GM18870 (cell line): ENCODE data around the gene GZF1.

Experiments
- ATAC-seq: cut with Tn5 transposase; IDR thresholded peaks from one replicate; pipeline ENCODE4 v1.9.1; 2021; ENCODE audit warnings: moderate library complexity; ENCODE audit not compliant: unreplicated experiment

The GZF1 gene

GRCh38 chr20:23404196-23404595 lies 42.2 kb downstream of the GZF1 start:
- ATAC-seq, result no peak

DNA sequence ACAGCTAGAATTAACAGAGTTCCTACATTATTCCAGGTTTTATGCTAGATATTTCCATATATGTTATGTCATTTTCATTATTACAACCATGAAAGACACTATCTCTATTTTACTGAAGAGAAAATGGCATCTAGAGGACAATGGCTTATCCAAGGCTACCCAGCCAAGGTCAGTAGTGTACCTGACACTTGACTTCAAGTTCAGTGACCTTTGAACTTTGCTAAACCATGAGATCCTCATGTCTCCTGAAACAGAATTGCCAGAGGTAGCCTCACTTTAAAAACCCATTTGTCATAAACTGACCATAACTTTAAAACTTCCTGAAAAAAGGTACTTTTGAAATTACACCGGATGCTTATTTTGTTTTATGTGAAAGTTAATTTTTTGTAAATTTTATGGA lies 44.9 kb downstream of the GZF1 start:
- ATAC-seq, result no peak

DNA sequence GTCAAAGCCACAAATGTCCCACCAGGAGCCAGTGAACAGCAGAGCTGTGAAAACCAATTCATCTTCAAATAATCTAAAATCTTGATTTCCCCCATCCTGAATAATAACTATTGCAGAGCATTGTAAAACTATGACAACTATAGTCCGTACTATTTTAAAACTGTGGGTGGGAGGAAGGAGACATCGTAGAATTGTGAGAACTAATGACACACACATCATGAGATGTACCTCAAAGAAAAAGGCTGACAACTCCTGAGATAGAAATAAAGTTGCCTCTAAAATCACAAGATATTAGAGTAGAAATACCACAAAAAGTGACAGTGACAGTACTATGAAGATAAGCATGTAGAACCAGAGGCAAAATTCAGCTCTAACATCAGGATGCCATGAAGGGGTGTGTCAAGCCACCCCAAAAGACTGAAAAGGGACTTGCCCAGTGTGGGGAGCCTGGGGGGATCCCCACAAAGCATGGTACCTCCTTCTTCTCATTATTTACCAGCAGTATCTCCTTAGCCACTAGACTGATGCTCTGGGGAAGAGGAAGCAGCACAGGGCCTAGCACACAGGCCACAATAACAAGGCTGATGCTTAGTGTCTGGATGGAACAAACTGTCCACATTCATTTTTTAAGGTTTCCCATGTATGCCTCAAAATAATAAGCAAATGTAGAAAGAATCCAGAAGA lies 45.9 kb downstream of the GZF1 start:
- ATAC-seq, result peak; percentile 87

- no peak for ATAC-seq
These were observed 47.0 kb downstream of the GZF1 start for GRCh38 chr20:23408957-23409356.

DNA sequence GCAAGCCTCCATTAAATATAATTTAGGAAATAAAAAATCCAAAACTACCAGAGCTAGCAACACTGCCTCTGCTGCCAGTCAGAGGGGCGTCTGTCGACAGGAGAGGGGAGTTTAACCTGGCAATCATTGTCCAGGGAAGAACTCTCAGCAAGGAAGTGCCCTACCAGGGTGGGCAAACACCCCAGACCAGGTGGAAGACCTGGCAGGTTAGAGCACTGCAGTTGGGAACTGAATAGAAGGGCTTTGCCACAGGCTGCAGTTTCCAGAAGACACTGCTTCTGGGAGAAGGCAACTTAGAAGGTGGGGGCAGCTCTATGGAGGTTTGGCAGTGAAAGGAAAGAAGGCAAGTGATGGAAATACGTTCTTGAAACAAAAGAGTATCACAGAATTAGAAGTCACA lies 47.8 kb downstream of the GZF1 start:
- no peak for ATAC-seq

DNA sequence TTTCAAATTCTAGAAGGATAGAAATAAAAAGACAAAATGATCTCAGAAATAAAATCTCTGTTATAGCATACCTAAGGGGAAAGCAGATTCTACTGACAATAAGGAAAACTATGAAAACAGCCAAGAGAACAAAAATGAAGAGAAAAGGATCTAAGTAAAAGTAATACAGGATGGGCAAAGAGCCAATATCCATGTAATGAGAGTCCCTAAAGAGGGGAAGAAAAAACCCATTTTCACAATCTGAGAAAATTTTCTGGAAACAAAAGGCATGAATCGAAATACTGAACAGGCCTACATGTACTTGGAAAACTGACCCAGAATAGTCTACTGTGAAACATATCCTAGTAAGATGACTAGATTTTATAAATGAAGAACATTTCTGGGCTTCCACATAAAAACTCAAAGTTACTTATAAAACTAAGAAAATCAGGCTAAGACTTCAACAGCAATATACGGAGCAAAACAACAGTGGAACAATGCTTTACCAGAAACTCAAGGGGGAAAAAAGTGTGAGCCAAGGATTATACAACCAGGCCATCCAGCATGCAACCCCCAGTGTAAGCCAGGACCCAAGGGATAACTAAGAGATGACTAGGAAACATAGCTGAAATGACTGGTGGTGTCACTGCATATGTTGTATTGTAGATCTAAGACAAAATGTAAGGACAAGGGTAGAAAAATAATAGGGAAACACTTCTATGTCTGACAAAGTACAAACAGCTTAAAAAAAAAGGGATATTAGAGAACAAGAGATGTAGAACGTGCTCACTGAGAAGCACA lies 49.1 kb downstream of the GZF1 start:
- ATAC-seq, result no peak

GRCh38 chr20:23412026-23412425 lies 50.0 kb downstream of the GZF1 start:
- no peak for ATAC-seq

DNA sequence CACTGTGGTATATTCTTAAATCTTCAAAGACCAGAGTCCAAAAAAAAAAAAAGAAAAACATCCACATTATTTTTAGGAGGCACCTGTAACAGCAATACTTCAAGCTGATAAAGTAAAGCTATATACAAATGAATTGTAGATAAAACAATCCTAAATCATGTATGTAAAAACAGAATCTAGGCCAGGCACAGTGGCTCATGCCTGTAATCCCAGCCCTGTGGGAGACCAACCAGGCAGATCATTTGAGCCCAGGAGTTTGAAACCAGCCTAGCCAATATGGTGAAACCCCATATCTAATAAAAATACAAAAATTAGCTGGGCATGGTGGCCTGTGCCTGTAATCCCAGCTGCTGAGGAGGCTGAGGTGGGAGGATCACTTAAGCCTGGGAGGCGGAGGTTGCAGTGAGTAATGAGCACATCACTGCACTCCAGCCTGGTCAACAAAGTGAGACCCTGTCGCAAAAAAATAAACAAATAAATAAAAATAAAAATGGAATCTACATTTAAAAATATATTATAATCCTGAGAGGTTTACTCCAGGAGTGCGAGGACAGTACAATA lies 52.0 kb downstream of the GZF1 start:
- ATAC-seq, result no peak

DNA sequence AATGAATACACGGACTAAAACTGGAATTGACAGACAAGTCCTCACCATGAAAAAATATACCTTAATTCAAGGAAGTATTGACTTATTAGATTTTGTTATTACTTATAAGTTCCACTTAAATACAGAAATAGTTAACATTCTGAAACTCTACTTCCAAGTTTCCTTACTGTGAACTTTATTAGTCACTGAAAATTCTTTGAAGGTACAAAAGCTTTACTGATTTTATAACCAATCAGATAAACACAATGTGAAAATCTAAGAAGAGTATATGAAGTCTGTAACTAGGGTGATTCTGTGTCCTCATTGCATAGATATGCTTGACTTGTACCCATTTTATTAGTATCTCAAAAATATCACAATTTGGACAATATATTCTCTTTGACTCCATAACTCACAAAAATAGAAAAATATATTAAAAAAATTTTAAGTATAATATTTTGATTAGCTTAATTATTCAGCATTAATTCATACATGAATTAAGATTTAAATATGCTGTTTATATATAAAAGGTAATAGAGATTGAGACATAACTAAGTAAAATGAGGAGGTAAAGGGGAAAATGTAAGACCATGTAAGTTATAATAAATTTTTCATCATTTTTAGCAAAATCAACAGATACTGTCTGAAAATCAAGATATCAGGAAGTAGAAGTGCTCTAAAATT lies 52.7 kb downstream of the GZF1 start:
- no peak for ATAC-seq

DNA sequence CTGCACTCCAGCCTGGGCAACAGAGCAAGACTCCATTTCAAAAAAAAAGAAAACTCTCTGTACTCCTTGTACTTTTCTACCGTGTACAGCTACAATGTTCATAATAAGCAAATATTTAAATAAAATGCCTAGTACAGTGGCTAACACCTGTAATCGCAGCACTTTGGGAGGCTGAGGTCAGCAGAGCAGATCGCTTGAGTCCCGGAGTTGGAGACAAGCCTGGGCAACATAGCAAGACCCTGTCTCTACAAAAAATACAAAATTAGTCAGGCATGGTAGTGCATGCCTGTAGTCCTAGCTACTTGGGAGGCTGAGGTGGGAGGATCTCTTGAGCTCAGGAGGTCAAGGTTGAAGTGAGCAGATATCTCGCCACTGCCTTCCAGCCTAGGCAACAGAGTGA lies 53.6 kb downstream of the GZF1 start:
- no peak for ATAC-seq

- no peak for ATAC-seq
These were observed 54.1 kb downstream of the GZF1 start for GRCh38 chr20:23415959-23416583.

- no peak for ATAC-seq
These were observed 55.9 kb downstream of the GZF1 start for GRCh38 chr20:23417861-23418260.

GRCh38 chr20:23419657-23419994 lies 57.6 kb downstream of the GZF1 start:
- no peak for ATAC-seq

DNA sequence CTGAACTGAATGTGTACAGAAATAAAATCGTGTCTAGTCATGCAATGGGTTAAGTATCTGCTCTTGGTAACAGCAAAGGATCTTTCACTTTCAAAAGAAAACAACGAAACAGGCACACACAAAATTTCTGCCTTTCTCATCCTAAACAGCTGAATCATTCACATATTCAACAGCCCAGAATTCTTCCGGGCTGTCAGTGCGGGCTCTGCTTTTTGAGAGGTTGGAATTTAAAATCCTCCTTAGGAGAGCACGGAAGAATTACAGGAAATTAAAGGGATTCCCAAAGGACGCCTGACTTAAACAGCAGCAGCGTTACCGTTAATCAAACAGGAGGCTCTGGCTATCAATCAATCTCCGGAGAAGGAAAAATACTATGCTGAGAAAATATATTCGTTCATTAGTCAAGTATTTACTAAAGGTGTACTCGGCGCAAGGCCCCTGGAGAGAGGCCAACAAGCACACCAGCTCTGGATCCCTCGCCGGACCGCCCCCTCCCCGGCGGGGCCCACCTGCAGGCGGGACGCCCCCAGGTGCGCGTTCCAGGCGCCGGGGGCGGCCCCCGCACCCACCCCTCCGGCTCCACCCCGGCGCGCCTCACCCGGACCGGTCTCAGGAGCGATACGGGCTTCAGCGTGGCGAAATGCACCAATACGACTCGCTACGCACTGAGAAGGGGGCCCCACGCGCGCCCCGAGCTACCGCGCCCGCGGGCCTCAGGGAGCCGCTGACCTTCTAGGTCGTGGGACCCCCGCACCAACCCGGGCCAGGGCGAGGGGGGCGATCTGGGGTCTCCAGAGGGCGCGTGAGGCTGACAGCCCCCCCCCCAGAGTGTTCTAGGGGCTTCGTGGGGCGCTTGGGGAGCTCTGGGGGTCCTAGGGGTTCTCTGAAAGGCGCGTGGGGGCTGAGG lies 58.3 kb downstream of the GZF1 start:
- peak; percentile 41 for ATAC-seq

- ATAC-seq, result peak; percentile 89
These were observed 59.3 kb downstream of the GZF1 start, which contains the start of gene NAPB for GRCh38 chr20:23420943-23421931. Gene NAPB (minus strand): TSS chr20:23421488. CDS start chr20:23421402, 86 bp downstream.
